IMR-90 (cell line): ENCODE data around the gene ZNF425. TPM values are rescaled to one million over a fixed set of nuclear protein-coding genes. Genes with fewer than 3 reads are reported as not detected.

Source experiments
- ATAC-seq: fragments of 200-7000 bp; cut with Tn5 transposase; 2 replicates; pipeline ENCODE4 v1.9.1; 2020; ENCODE audit warnings: low read depth, mild to moderate bottlenecking, moderate library complexity
- BruUV-seq: library from RNA; stranded (reverse); fragments of 400-500 nt; replicated peaks from 2 replicates; lab custom pipeline; 2021; lab: Mats Ljungman, UMichigan
- CTCF ChIA-PET: fragments of 300-600 bp; formaldehyde crosslinking; extraction: SDS; loops from one replicate; lab custom pipeline; 2021; ENCODE audit warnings: antibody characterized with exemption; lab: Yijun Ruan, JAX
- POLR2A ChIA-PET: fragments of 300-600 bp; sonication (Branson Sonifier 250); formaldehyde crosslinking; loops from one replicate; lab custom pipeline; 2022; ENCODE audit warnings: antibody characterized with exemption; ENCODE audit not compliant: unreplicated experiment; lab: Charles Lee
- DNase-seq: peaks from one replicate; pipeline ENCODE4 v3.0.0; 2013
- H2AFZ ChIP-seq: replicated peaks from 2 replicates; pipeline ENCODE3; 2013; ENCODE audit warnings: low read length, mild to moderate bottlenecking; ENCODE audit not compliant: poor library complexity
- H2AK5ac ChIP-seq: 2 replicates; pipeline ENCODE4 v1.6.1; 2013; ENCODE audit warnings: low read depth, low read length, inconsistent platforms
- H2AK9ac ChIP-seq: replicated peaks from 2 replicates; pipeline ENCODE3; 2013; ENCODE audit warnings: mild to moderate bottlenecking, low read depth, low read length, moderate library complexity; ENCODE audit not compliant: poor library complexity
- H2BK120ac ChIP-seq: 2 replicates; pipeline ENCODE4 v1.6.1; 2013; ENCODE audit warnings: low read depth, low read length, inconsistent platforms
- H2BK15ac ChIP-seq: 3 replicates; pipeline ENCODE4 v1.6.1; 2013; ENCODE audit warnings: low read depth, low read length, inconsistent platforms
- H2BK20ac ChIP-seq: 2 replicates; pipeline ENCODE4 v1.6.1; 2013; ENCODE audit warnings: low read depth, mild to moderate bottlenecking, inconsistent platforms, low read length, moderate library complexity
- H2BK5ac ChIP-seq: 2 replicates; pipeline ENCODE4 v1.6.1; 2013; ENCODE audit warnings: mild to moderate bottlenecking, low read depth, low read length, inconsistent platforms; ENCODE audit not compliant: poor library complexity, severe bottlenecking
- H3K14ac ChIP-seq: replicated peaks from 2 replicates; pipeline ENCODE4 v1.6.1; 2013; ENCODE audit warnings: low read depth, low read length, inconsistent platforms
- H3K18ac ChIP-seq: 2 replicates; pipeline ENCODE4 v1.6.1; 2013; ENCODE audit warnings: low read depth, low read length, control low read depth
- H3K23ac ChIP-seq: 2 replicates; pipeline ENCODE4 v1.6.1; 2013; ENCODE audit warnings: low read depth, low read length, inconsistent platforms
- H3K27ac ChIP-seq: 2 replicates; pipeline ENCODE4 v1.5.1; 2013; ENCODE audit warnings: mild to moderate bottlenecking, control low read depth, low read length; ENCODE audit not compliant: insufficient read depth
- H3K27me3 ChIP-seq: 2 replicates; pipeline ENCODE4 v1.6.1; 2013; ENCODE audit warnings: low read length; ENCODE audit not compliant: control insufficient read depth, insufficient read depth
- H3K36me3 ChIP-seq: 2 replicates; pipeline ENCODE4 v1.6.1; 2013; ENCODE audit warnings: low read length, mixed read lengths; ENCODE audit not compliant: control insufficient read depth, insufficient read depth
- H3K4ac ChIP-seq: 2 replicates; pipeline ENCODE4 v1.6.1; 2013; ENCODE audit warnings: low read depth, low read length, inconsistent platforms
- H3K4me1 ChIP-seq: 2 replicates; pipeline ENCODE4 v1.6.1; 2013; ENCODE audit warnings: low read length, mixed read lengths; ENCODE audit not compliant: control insufficient read depth, insufficient read depth
- H3K4me2 ChIP-seq: 2 replicates; pipeline ENCODE4 v1.6.1; 2013; ENCODE audit warnings: low read depth, mild to moderate bottlenecking, control low read depth, low read length, moderate library complexity
- H3K4me3 ChIP-seq: 2 replicates; pipeline ENCODE4 v1.5.1; 2013; ENCODE audit warnings: low read depth, mild to moderate bottlenecking, control low read depth, low read length, moderate library complexity; ENCODE audit not compliant: insufficient read depth
- H3K56ac ChIP-seq: 2 replicates; pipeline ENCODE4 v1.6.1; 2013; ENCODE audit warnings: low read length, inconsistent platforms; ENCODE audit not compliant: insufficient read depth; ENCODE audit errors: extremely low read depth
- H3K79me1 ChIP-seq, 2 experiments: 2 replicates each; pipeline ENCODE4 v1.6.1; 2013; ENCODE audit warnings: low read length in 2 of 2, inconsistent platforms in 1 of 2, low read depth in 1 of 2
- H3K9ac ChIP-seq: 2 replicates; pipeline ENCODE4 v1.6.1; 2013; ENCODE audit warnings: low read depth, low read length, control low read depth
- H3K9me1 ChIP-seq: 2 replicates; pipeline ENCODE4 v1.6.1; 2013; ENCODE audit warnings: low read length, inconsistent platforms; ENCODE audit not compliant: insufficient read depth
- H3K9me3 ChIP-seq: 2 replicates; pipeline ENCODE4 v1.6.1; 2013; ENCODE audit warnings: low read length; ENCODE audit not compliant: control insufficient read depth, insufficient read depth
- H4K20me1 ChIP-seq: 2 replicates; pipeline ENCODE4 v1.6.1; 2013; ENCODE audit warnings: low read length, inconsistent platforms; ENCODE audit not compliant: insufficient read depth
- H4K5ac ChIP-seq: 2 replicates; pipeline ENCODE4 v1.6.1; 2013; ENCODE audit warnings: mild to moderate bottlenecking, low read depth, low read length, control low read depth
- H4K8ac ChIP-seq, 2 experiments: 2 replicates each; pipeline ENCODE4 v1.6.1; 2013; ENCODE audit warnings: low read depth in 2 of 2, low read length in 2 of 2, control low read depth in 1 of 2, inconsistent platforms in 1 of 2
- H4K91ac ChIP-seq: 2 replicates; pipeline ENCODE4 v1.6.1; 2013; ENCODE audit warnings: low read depth, low read length, inconsistent platforms; ENCODE audit not compliant: insufficient read depth
- BHLHE40 ChIP-seq: fragments of 150-350 bp; IDR thresholded peaks from 2 replicates; pipeline ENCODE4 v1.6.1; 2016; ENCODE audit warnings: mild to moderate bottlenecking, low read depth, low read length
- CEBPB ChIP-seq: IDR thresholded peaks from 2 replicates; pipeline ENCODE4 v1.6.1; 2012; ENCODE audit warnings: low read depth, low read length, improper control_type of control experiment
- CHD1 ChIP-seq: IDR thresholded peaks from 2 replicates; pipeline ENCODE4 v1.6.1; 2012; ENCODE audit warnings: low read depth, low read length, improper control_type of control experiment
- FOS ChIP-seq: fragments of 150-350 bp; IDR thresholded peaks from 2 replicates; pipeline ENCODE4 v1.6.1; 2016; ENCODE audit warnings: low read depth, low read length
- MAFK ChIP-seq: IDR thresholded peaks from 2 replicates; pipeline ENCODE4 v1.6.1; 2012; ENCODE audit warnings: low read depth, low read length, improper control_type of control experiment
- MAZ ChIP-seq: IDR thresholded peaks from 2 replicates; pipeline ENCODE4 v1.6.1; 2012; ENCODE audit warnings: low read depth, mild to moderate bottlenecking, low read length, improper control_type of control experiment, moderate library complexity, borderline replicate concordance
- MXI1 ChIP-seq: IDR thresholded peaks from 2 replicates; pipeline ENCODE4 v1.6.1; 2012; ENCODE audit warnings: low read depth, mild to moderate bottlenecking, low read length, moderate library complexity, borderline replicate concordance
- NFE2L2 ChIP-seq: fragments of 150-350 bp; IDR thresholded peaks from 2 replicates; pipeline ENCODE4 v1.6.1; 2016; ENCODE audit warnings: low read depth, mild to moderate bottlenecking, low read length
- POLR2A ChIP-seq: IDR thresholded peaks from 2 replicates; pipeline ENCODE4 v1.6.1; 2012; ENCODE audit warnings: mild to moderate bottlenecking, low read depth, low read length
- RAD21 ChIP-seq: IDR thresholded peaks from 2 replicates; pipeline ENCODE4 v1.6.1; 2012; ENCODE audit warnings: low read length, improper control_type of control experiment
- RCOR1 ChIP-seq: IDR thresholded peaks from 2 replicates; pipeline ENCODE4 v1.6.1; 2012; ENCODE audit warnings: mild to moderate bottlenecking, low read length, improper control_type of control experiment; ENCODE audit not compliant: insufficient replicate concordance
- RFX5 ChIP-seq: IDR thresholded peaks from 2 replicates; pipeline ENCODE4 v1.8.0; 2012; ENCODE audit warnings: low read depth, mild to moderate bottlenecking, low read length, moderate library complexity
- SMC3 ChIP-seq: fragments of 150-350 bp; IDR thresholded peaks from 2 replicates; pipeline ENCODE4 v1.6.1; 2016; ENCODE audit warnings: low read depth, mild to moderate bottlenecking, antibody characterized with exemption, low read length, moderate library complexity
- WGBS, 2 experiments: methylation state at CpG; one replicate each; pipeline versions ENCODE4 v1.1.5 to v1.1.7; 2013; ENCODE audit warnings: missing lambda C conversion rate in 2 of 2; ENCODE audit not compliant: insufficient read length in 1 of 2; ENCODE audit errors: extremely low coverage in 2 of 2; 5-methylcytosine and 5-hydroxymethylcytosine counted together
- dilution Hi-C: fragments of 300-500 bp; cut with HindIII; formaldehyde crosslinking; loops from one replicate; pipeline ENCODE4 v1.14.3; 2018; ENCODE audit warnings: low sequenced_read_pairs; ENCODE audit not compliant: unreplicated experiment
- in situ Hi-C: fragments of 300-500 bp; cut with MboI; formaldehyde crosslinking; loops from 3 replicates; pipeline ENCODE4 v1.14.3; 2019; ENCODE audit warnings: low sequenced_read_pairs, inconsistent platforms, mixed read lengths
- intact Hi-C: fragments of 100-400 bp; cut with micrococcal nuclease; formaldehyde crosslinking; loops from 2 replicates; pipeline ENCODE4 v1.10.0; 2022
- polyA plus RNA-seq, 3 experiments: library from polyadenylated mRNA; depleted of rRNA; stranded (reverse); fragments of >200 nt; gene quantifications; 2 replicates each; pipeline ENCODE4 v1.2.3, GENCODE V29; 2012; ENCODE audit warnings: low replicate concordance in 1 of 3
- total RNA-seq: library from RNA; depleted of rRNA; stranded (reverse); fragments of >200 nt; gene quantifications from 2 replicates; pipeline ENCODE4 v1.2.3, GENCODE V29; 2012
- TF ChIP-seq, protein P1 (sequence below): conservative IDR thresholded peaks from 2 replicates; pipeline ENCODE4 v1.5.1; 2012; ENCODE audit warnings: mild to moderate bottlenecking, low read depth, low read length, improper control_type of control experiment
- TF ChIP-seq, protein P2 (sequence below): fragments of 150-350 bp; IDR thresholded peaks from 2 replicates; pipeline ENCODE4 v1.6.1; 2017; ENCODE audit warnings: mild to moderate bottlenecking, antibody characterized with exemption, low read length, low read depth
- TF ChIP-seq, protein P3 (sequence below): fragments of 150-350 bp; IDR thresholded peaks from 2 replicates; pipeline ENCODE4 v1.6.1; 2016; ENCODE audit warnings: low read depth, mild to moderate bottlenecking, low read length, moderate library complexity, borderline replicate concordance

The ZNF425 gene
- total and polyA plus RNA-seq, 2 of the 4 experiments (the other 2 are of a cell fraction) = 1.2 to 2.3 TPM

DNA sequence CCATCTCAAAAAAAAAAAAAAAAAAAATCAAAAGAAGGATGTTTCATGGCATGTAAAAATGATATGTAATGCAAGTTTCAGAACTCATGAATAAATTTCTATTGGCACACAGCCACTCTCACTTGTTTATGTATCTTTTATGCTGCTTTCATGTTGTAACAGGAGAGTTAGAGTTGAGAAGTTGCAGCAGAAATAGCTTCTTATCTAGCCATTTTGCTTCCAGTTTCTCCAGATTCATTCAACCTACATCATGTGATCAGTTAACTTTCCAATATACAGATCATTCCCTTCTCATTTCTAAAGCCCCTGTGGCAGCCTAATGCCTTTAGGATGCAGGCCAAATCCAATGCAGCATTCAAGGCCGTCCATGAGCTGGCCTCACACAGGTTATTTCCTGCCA lies 66.0 kb downstream of the ZNF425 start:
- DNase-seq (peak; percentile 33), ATAC-seq (no peak)
- WGBS, 2 experiments = 0% methylated on average over 1 of the region's 1 CpG; no CpG with 5 or more reads in 1 of the 2 experiments
- H3K9ac ChIP-seq = no peak overlapping the region
- no peak overlapping the region for H2AK9ac ChIP-seq
- in situ Hi-C loops = no loop called here
- no peak overlapping the region for H3K27ac ChIP-seq
- no peak overlapping the region for H3K4me3 ChIP-seq
- no peak overlapping the region for H3K23ac ChIP-seq
- no peak overlapping the region for H3K18ac ChIP-seq
- H3K4me2 ChIP-seq = no peak overlapping the region
- H2AFZ ChIP-seq = no peak overlapping the region
- H3K56ac ChIP-seq = no peak overlapping the region
- H3K9me3 ChIP-seq = no peaks in the 10 kb centered on the region
- H4K91ac ChIP-seq = no peak overlapping the region
- CTCF ChIA-PET = interaction anchor here (0.6 to 1.3 kb wide), 2 partner anchors 20 to 53 kb away, joined by 3 to 4 read pairs; no protein-coding TSS in a partner anchor
- no TSS peak for BruUV-seq
- 0 out of 4 replicates have a peak, but pooled peaks cover 0 to 4% of the 10 kb centered on the region in 2 experiments for H3K79me1 ChIP-seq
- TF ChIP-seq RCOR1 (no peak), CEBPB (no peak), BHLHE40 (no peak), FOS (no peak), RFX5 (no peak), MXI1 (no peak), SMC3 (no peak), RAD21 (no peak), NFE2L2 (no peak), POLR2A (no peak), CHD1 (no peak), MAFK (no peak), MAZ (no peak)
- TF ChIP-seq, protein P1, sequence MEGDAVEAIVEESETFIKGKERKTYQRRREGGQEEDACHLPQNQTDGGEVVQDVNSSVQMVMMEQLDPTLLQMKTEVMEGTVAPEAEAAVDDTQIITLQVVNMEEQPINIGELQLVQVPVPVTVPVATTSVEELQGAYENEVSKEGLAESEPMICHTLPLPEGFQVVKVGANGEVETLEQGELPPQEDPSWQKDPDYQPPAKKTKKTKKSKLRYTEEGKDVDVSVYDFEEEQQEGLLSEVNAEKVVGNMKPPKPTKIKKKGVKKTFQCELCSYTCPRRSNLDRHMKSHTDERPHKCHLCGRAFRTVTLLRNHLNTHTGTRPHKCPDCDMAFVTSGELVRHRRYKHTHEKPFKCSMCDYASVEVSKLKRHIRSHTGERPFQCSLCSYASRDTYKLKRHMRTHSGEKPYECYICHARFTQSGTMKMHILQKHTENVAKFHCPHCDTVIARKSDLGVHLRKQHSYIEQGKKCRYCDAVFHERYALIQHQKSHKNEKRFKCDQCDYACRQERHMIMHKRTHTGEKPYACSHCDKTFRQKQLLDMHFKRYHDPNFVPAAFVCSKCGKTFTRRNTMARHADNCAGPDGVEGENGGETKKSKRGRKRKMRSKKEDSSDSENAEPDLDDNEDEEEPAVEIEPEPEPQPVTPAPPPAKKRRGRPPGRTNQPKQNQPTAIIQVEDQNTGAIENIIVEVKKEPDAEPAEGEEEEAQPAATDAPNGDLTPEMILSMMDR = no peak
- TF ChIP-seq, protein P2, sequence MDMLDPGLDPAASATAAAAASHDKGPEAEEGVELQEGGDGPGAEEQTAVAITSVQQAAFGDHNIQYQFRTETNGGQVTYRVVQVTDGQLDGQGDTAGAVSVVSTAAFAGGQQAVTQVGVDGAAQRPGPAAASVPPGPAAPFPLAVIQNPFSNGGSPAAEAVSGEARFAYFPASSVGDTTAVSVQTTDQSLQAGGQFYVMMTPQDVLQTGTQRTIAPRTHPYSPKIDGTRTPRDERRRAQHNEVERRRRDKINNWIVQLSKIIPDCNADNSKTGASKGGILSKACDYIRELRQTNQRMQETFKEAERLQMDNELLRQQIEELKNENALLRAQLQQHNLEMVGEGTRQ = no peak
- TF ChIP-seq, protein P3, sequence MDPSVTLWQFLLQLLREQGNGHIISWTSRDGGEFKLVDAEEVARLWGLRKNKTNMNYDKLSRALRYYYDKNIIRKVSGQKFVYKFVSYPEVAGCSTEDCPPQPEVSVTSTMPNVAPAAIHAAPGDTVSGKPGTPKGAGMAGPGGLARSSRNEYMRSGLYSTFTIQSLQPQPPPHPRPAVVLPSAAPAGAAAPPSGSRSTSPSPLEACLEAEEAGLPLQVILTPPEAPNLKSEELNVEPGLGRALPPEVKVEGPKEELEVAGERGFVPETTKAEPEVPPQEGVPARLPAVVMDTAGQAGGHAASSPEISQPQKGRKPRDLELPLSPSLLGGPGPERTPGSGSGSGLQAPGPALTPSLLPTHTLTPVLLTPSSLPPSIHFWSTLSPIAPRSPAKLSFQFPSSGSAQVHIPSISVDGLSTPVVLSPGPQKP = no peak
- H2BK15ac ChIP-seq = no peak overlapping the region
- intact Hi-C loops = no loop called here
- no peak overlapping the region for H3K14ac ChIP-seq
- H3K27me3 ChIP-seq = no peaks in the 10 kb centered on the region
- no peak overlapping the region for H4K8ac ChIP-seq
- no peaks in the 10 kb centered on the region; the same call in 1 of the 2 replicates for H3K9me1 ChIP-seq
- H2AK5ac ChIP-seq = no peak overlapping the region
- H2BK120ac ChIP-seq = no peak overlapping the region
- dilution Hi-C loops = no loop called here
- POLR2A ChIA-PET = no interaction called here
- no peaks in the 10 kb centered on the region for H4K20me1 ChIP-seq
- no peak overlapping the region for H2BK20ac ChIP-seq
- H2BK5ac ChIP-seq = no peak overlapping the region
- no peak overlapping the region for H3K4ac ChIP-seq
- H3K4me1 ChIP-seq = peaks cover 2% of the 10 kb centered on the region; the same call in 1 of the 2 replicates
- no peaks in the 10 kb centered on the region for H3K36me3 ChIP-seq
- H4K5ac ChIP-seq = no peak overlapping the region
